ENCODE data around the gene AFAP1.

AFAP1 gene

GRCh38 chr4:7770224-7771050, 169.2 kb downstream of the AFAP1 start:
- Histone ChIP-seq H3K36me3 (ENCODE audit: control insufficient read depth, low read depth, low read length) (peaks cover 4% of the 10 kb centered on the region), H3K9me3 (ENCODE audit: control insufficient read depth, low read depth, low read length) (no peaks in the 10 kb centered on the region), H3K9ac (ENCODE audit: low read length) (no peak overlapping the region), H3K4me1 (ENCODE audit: control insufficient read depth, low read depth, low read length) (peaks cover 13% of the 10 kb centered on the region), H3K4me3 (ENCODE audit: low read length) (no peak overlapping the region), H3K27me3 (ENCODE audit: control insufficient read depth, insufficient read depth, low read length) (no peaks in the 10 kb centered on the region), H3K27ac (ENCODE audit: low read length) (no peak overlapping the region)

DNA sequence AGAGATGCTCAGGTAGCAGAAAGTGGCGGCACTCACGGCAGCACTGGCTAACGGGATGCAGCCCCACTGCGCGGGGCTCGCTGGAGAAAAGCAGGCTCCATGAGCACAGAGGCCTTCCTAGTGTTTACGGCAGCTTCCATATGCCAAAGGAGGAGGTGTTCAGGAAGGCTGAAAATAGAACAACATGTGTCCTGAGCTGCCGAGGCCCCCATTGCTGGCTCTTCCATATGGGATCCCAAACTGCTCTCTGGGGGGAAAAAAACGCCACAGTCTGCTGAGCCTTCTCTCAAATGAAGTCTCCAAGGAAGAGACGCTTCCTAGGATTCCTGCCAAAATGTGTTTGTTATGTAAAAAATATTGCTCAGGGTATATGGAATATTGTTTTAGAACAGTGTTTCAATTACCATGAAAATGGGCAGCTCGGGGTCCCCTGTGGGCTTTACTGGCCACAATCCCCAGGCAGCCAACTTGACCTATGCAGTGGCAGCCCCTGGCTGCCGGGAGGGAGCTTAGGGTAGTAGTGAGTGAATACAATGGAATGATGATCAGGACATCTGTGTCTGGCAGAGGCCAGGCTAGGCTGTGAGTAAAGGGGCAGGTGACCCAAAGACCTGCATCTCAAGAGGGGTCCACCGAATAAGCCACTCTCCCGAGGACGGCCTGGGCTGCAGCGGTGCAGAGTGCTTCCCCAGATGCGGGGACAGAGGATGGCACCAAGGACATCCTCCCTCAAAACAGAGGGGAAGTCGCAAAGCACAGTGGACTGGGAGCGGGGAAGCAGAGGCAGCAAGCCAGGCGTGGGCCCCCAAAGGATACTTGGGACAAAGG, 170.1 kb downstream of the AFAP1 start:
- peaks cover 4% of the 10 kb centered on the region for H3K36me3 ChIP-seq (ENCODE audit: control insufficient read depth, low read depth, low read length)

GRCh38 chr4:7768736-7769135, 170.9 kb downstream of the AFAP1 start:
- Histone ChIP-seq H3K36me3 (ENCODE audit: control insufficient read depth, low read depth, low read length) (peaks cover 4% of the 10 kb centered on the region), H3K9me3 (ENCODE audit: control insufficient read depth, low read depth, low read length) (no peaks in the 10 kb centered on the region), H3K9ac (ENCODE audit: low read length) (no peak overlapping the region), H3K4me1 (ENCODE audit: control insufficient read depth, low read depth, low read length) (peaks cover 13% of the 10 kb centered on the region), H3K27ac (ENCODE audit: low read length) (no peak overlapping the region), H3K4me3 (ENCODE audit: low read length) (no peak overlapping the region), H3K27me3 (ENCODE audit: control insufficient read depth, insufficient read depth, low read length) (no peaks in the 10 kb centered on the region)

More for the DNA sequence above, 170.1 kb downstream of the AFAP1 start:
- Histone ChIP-seq H3K4me3 (ENCODE audit: low read length) (no peak overlapping the region), H3K9me3 (ENCODE audit: control insufficient read depth, low read depth, low read length) (no peaks in the 10 kb centered on the region), H3K9ac (ENCODE audit: low read length) (no peak overlapping the region), H3K27ac (ENCODE audit: low read length) (no peak overlapping the region), H3K4me1 (ENCODE audit: control insufficient read depth, low read depth, low read length) (peaks cover 13% of the 10 kb centered on the region), H3K27me3 (ENCODE audit: control insufficient read depth, insufficient read depth, low read length) (no peaks in the 10 kb centered on the region)

DNA sequence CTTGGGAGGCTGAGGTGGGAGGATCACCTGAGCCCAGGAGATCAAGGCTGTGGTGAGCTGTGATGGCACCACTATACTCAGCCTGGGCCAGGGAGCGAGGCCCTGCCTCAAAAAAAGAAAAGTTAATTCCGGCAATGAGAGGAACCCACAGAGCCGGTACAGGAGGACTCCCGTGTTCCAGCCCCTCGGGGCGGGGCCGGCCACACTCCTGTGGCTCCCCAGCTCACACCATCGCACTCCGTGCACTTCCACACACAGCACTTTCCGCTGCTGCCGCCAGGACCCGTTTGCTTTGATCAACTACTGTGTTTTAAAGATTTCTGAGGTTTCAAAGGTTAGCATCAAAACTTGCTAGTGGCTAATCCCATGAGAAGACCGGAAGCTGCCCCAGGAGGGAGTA, 171.7 kb downstream of the AFAP1 start:
- no peak overlapping the region for H3K9ac ChIP-seq (ENCODE audit: low read length)
- peaks cover 4% of the 10 kb centered on the region for H3K36me3 ChIP-seq (ENCODE audit: control insufficient read depth, low read depth, low read length)
- peaks cover 13% of the 10 kb centered on the region for H3K4me1 ChIP-seq (ENCODE audit: control insufficient read depth, low read depth, low read length)
- no peak overlapping the region for H3K27ac ChIP-seq (ENCODE audit: low read length)
- H3K27me3 ChIP-seq (ENCODE audit: control insufficient read depth, insufficient read depth, low read length): no peaks in the 10 kb centered on the region
- no peaks in the 10 kb centered on the region for H3K9me3 ChIP-seq (ENCODE audit: control insufficient read depth, low read depth, low read length)
- H3K4me3 ChIP-seq (ENCODE audit: low read length): no peak overlapping the region

DNA sequence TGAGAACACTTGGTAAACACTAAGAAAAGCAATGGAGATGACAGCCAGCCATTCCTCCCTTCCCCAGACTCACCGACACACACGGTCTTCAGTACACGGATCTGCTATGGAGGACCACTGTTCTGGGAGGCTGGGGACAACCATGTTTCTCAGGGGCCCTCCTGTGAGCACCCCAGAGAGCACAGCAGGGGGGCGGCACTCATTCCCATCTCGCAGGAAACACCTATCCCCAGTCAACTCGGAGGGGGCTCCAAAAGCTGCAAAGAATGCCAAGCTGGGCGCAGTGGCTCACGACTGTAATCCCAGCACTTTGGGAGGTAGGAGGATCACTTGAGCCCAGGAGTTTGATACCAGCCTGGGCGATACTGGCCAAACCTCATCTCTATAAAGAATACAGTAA, 172.1 kb downstream of the AFAP1 start:
- H3K27ac ChIP-seq (ENCODE audit: low read length): no peak overlapping the region
- peaks cover 4% of the 10 kb centered on the region for H3K36me3 ChIP-seq (ENCODE audit: control insufficient read depth, low read depth, low read length)
- H3K4me3 ChIP-seq (ENCODE audit: low read length): no peak overlapping the region
- peaks cover 13% of the 10 kb centered on the region for H3K4me1 ChIP-seq (ENCODE audit: control insufficient read depth, low read depth, low read length)
- no peaks in the 10 kb centered on the region for H3K9me3 ChIP-seq (ENCODE audit: control insufficient read depth, low read depth, low read length)
- H3K9ac ChIP-seq (ENCODE audit: low read length): no peak overlapping the region
- H3K27me3 ChIP-seq (ENCODE audit: control insufficient read depth, insufficient read depth, low read length): no peaks in the 10 kb centered on the region

DNA sequence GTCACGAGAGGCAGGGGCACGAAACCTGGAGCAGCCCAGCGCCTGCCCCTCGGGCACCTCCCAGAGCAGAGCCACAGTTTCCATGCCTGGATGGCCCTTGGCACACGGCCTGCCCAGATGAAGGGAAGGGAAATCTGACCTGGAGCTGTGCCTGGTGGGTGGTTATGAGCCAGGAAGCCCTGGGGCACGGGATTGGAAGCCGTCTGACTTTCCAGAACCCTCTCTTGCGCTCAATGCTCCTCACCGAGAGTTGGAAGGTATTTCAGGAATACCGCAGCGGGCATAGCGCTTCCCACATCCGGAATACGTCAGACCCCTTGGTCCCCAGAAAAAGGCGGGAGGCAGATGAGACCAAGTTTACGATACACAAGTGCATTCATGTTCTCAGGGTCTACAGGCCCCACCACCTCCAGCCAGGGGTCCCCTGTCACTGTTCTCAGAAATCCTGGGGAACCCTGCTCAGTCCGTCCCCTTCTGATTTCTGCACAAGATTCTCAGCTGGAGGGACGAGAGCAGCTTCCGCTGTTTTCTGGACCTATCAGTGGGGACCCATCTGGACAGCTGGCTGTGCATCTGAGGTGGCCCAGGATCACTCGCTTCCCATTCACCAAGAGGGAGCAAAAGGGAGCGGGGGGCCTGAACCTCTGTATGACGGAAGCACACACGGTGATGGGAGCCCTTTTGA, 172.9 kb downstream of the AFAP1 start:
- peaks cover 13% of the 10 kb centered on the region for H3K4me1 ChIP-seq (ENCODE audit: control insufficient read depth, low read depth, low read length)
- H3K27ac ChIP-seq (ENCODE audit: low read length): no peak overlapping the region
- H3K36me3 ChIP-seq (ENCODE audit: control insufficient read depth, low read depth, low read length): no peaks in the 10 kb centered on the region
- no peaks in the 10 kb centered on the region for H3K27me3 ChIP-seq (ENCODE audit: control insufficient read depth, insufficient read depth, low read length)
- no peak overlapping the region for H3K4me3 ChIP-seq (ENCODE audit: low read length)
- H3K9ac ChIP-seq (ENCODE audit: low read length): no peak overlapping the region
- no peaks in the 10 kb centered on the region for H3K9me3 ChIP-seq (ENCODE audit: control insufficient read depth, low read depth, low read length)

GRCh38 chr4:7766086-7766485, 173.6 kb downstream of the AFAP1 start:
- H3K27me3 ChIP-seq (ENCODE audit: control insufficient read depth, insufficient read depth, low read length): no peaks in the 10 kb centered on the region
- H3K9ac ChIP-seq (ENCODE audit: low read length): no peak overlapping the region
- H3K36me3 ChIP-seq (ENCODE audit: control insufficient read depth, low read depth, low read length): no peaks in the 10 kb centered on the region
- H3K27ac ChIP-seq (ENCODE audit: low read length): no peak overlapping the region
- H3K9me3 ChIP-seq (ENCODE audit: control insufficient read depth, low read depth, low read length): no peaks in the 10 kb centered on the region
- no peak overlapping the region for H3K4me3 ChIP-seq (ENCODE audit: low read length)
- peaks cover 13% of the 10 kb centered on the region for H3K4me1 ChIP-seq (ENCODE audit: control insufficient read depth, low read depth, low read length)

GRCh38 chr4:7765666-7766065, 174.0 kb downstream of the AFAP1 start:
- Histone ChIP-seq H3K9me3 (ENCODE audit: control insufficient read depth, low read depth, low read length) (no peaks in the 10 kb centered on the region), H3K27me3 (ENCODE audit: control insufficient read depth, insufficient read depth, low read length) (no peaks in the 10 kb centered on the region), H3K9ac (ENCODE audit: low read length) (no peak overlapping the region), H3K27ac (ENCODE audit: low read length) (no peak overlapping the region), H3K36me3 (ENCODE audit: control insufficient read depth, low read depth, low read length) (no peaks in the 10 kb centered on the region), H3K4me3 (ENCODE audit: low read length) (no peak overlapping the region), H3K4me1 (ENCODE audit: control insufficient read depth, low read depth, low read length) (peaks cover 11% of the 10 kb centered on the region)

DNA sequence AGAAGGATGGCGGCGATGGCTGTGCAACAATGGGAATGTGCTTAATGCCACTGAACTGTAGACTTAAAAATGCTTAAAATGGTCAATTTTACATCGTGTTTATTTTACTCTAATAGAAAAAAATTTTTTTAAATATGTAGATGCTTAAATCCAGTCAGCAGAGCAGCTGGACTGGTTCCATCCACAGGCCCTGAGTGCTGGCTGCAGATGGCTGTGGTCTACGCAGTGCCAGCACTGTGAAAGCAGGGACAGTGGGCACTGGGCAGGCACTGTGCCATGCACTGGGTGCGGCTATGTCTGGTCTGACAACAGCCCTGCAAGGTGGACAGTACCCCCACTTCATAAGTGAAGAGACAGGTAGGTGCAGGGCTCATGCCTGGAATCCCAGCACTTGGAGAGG, 175.2 kb downstream of the AFAP1 start:
- H3K27me3 ChIP-seq (ENCODE audit: control insufficient read depth, insufficient read depth, low read length): no peaks in the 10 kb centered on the region

DNA sequence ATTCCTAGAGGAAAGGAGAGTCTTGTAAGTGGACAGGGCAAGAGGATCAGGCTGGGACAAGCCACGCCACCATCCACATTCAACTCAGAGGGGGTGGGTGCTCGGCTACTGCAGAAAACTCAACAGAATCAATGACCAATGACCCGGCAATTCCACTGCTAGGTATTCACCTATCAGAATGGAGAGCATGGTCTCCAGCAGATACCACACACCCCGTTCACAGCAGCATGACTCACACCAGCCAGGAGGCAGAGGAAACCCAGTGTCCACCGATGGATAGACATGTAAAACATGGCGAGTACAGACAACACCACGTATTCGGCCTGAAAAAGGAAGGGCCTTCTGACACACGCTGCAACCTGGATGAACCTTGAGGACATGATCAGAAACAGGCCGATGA, 175.9 kb downstream of the AFAP1 start:
- H3K27ac ChIP-seq (ENCODE audit: low read length): no peak overlapping the region
- H3K4me3 ChIP-seq (ENCODE audit: low read length): no peak overlapping the region
- H3K9me3 ChIP-seq (ENCODE audit: control insufficient read depth, low read depth, low read length): no peaks in the 10 kb centered on the region
- H3K27me3 ChIP-seq (ENCODE audit: control insufficient read depth, insufficient read depth, low read length): no peaks in the 10 kb centered on the region
- no peaks in the 10 kb centered on the region for H3K4me1 ChIP-seq (ENCODE audit: control insufficient read depth, low read depth, low read length)
- H3K36me3 ChIP-seq (ENCODE audit: control insufficient read depth, low read depth, low read length): no peaks in the 10 kb centered on the region
- H3K9ac ChIP-seq (ENCODE audit: low read length): no peak overlapping the region

More for the DNA sequence above, 175.2 kb downstream of the AFAP1 start:
- no peak overlapping the region for H3K9ac ChIP-seq (ENCODE audit: low read length)
- H3K36me3 ChIP-seq (ENCODE audit: control insufficient read depth, low read depth, low read length): no peaks in the 10 kb centered on the region
- H3K9me3 ChIP-seq (ENCODE audit: control insufficient read depth, low read depth, low read length): no peaks in the 10 kb centered on the region
- no peak overlapping the region for H3K27ac ChIP-seq (ENCODE audit: low read length)
- no peak overlapping the region for H3K4me3 ChIP-seq (ENCODE audit: low read length)
- H3K4me1 ChIP-seq (ENCODE audit: control insufficient read depth, low read depth, low read length): no peaks in the 10 kb centered on the region

GRCh38 chr4:7763106-7763505, 176.6 kb downstream of the AFAP1 start:
- Histone ChIP-seq H3K4me1 (ENCODE audit: control insufficient read depth, low read depth, low read length) (no peaks in the 10 kb centered on the region), H3K9ac (ENCODE audit: low read length) (no peak overlapping the region), H3K27me3 (ENCODE audit: control insufficient read depth, insufficient read depth, low read length) (no peaks in the 10 kb centered on the region), H3K36me3 (ENCODE audit: control insufficient read depth, low read depth, low read length) (no peaks in the 10 kb centered on the region), H3K4me3 (ENCODE audit: low read length) (no peak overlapping the region), H3K9me3 (ENCODE audit: control insufficient read depth, low read depth, low read length) (no peaks in the 10 kb centered on the region), H3K27ac (ENCODE audit: low read length) (no peak overlapping the region)
